PC-3 (cell line): ENCODE data around the gene KIR2DL1. TPM values are rescaled to one million over a fixed set of nuclear protein-coding genes. Genes with fewer than 3 reads are reported as not detected.
"Not testable (repeated sequence)": the region's sequence is repeated elsewhere in the genome, so short reads cannot be mapped to it uniquely, and the experiment has no call there.

Source experiments
- ATAC-seq: fragments of 200-7000 bp; cut with Tn5 transposase; 2 replicates; pipeline ENCODE4 v1.9.1; 2020; ENCODE audit warnings: mild to moderate bottlenecking, moderate library complexity
- BruUV-seq: library from RNA; stranded (reverse); fragments of 400-500 nt; replicated peaks from 2 replicates; lab custom pipeline; 2021; lab: Mats Ljungman, UMichigan
- CTCF ChIA-PET: fragments of 300-600 bp; sonication (Branson Sonifier 250); formaldehyde crosslinking; loops from one replicate; lab custom pipeline; 2022; ENCODE audit warnings: antibody characterized with exemption; lab: Charles Lee
- POLR2A ChIA-PET: fragments of 300-600 bp; sonication (Branson Sonifier 250); formaldehyde crosslinking; loops from one replicate; lab custom pipeline; 2022; ENCODE audit warnings: antibody characterized with exemption; ENCODE audit not compliant: unreplicated experiment; lab: Charles Lee
- DNase-seq: peaks from one replicate; pipeline ENCODE4 v3.0.0-alpha.2; 2015
- H2AFZ ChIP-seq: fragments of 300-600 bp; sonication (generic); 2 replicates; pipeline ENCODE4 v1.6.0; 2016; ENCODE audit warnings: antibody characterized with exemption, low read length
- H3F3A ChIP-seq: fragments of 300-600 bp; sonication (generic); one replicate; pipeline ENCODE4 v1.6.0; 2017; ENCODE audit warnings: antibody characterized with exemption, low read length, control low read depth, mild to moderate bottlenecking; ENCODE audit not compliant: unreplicated experiment
- H3K27ac ChIP-seq: fragments of 300-600 bp; sonication (generic); 2 replicates; pipeline ENCODE4 v1.5.1; 2016; ENCODE audit warnings: mild to moderate bottlenecking, low read length
- H3K27me3 ChIP-seq: fragments of 300-600 bp; sonication (generic); 2 replicates; pipeline ENCODE4 v1.6.1; 2016; ENCODE audit warnings: low read length, mixed read lengths
- H3K36me3 ChIP-seq: fragments of 300-600 bp; sonication (generic); 2 replicates; pipeline ENCODE4 v1.6.1; 2016; ENCODE audit warnings: low read depth, mixed run types, low read length, mixed read lengths
- H3K4me1 ChIP-seq: fragments of 300-600 bp; sonication (generic); 2 replicates; pipeline ENCODE4 v1.5.1; 2016; ENCODE audit warnings: low read length; ENCODE audit not compliant: insufficient read depth
- H3K4me2 ChIP-seq: fragments of 300-600 bp; sonication (generic); 2 replicates; pipeline ENCODE4 v1.6.0; 2016; ENCODE audit warnings: low read length
- H3K4me3 ChIP-seq: fragments of 300-600 bp; sonication (generic); 2 replicates; pipeline ENCODE4 v1.5.1; 2016; ENCODE audit warnings: mild to moderate bottlenecking, low read length, mixed read lengths
- H3K79me2 ChIP-seq: fragments of 300-600 bp; sonication (generic); 2 replicates; pipeline ENCODE4 v1.6.1; 2017; ENCODE audit warnings: low read length, mixed read lengths
- H3K9ac ChIP-seq: fragments of 300-600 bp; sonication (generic); 2 replicates; pipeline ENCODE4 v1.6.0; 2016; ENCODE audit warnings: mild to moderate bottlenecking, low read length
- H3K9me2 ChIP-seq: fragments of 300-600 bp; sonication (generic); replicated peaks from 2 replicates; pipeline ENCODE4 v1.6.1; 2016; ENCODE audit warnings: mixed run types, low read length, mixed read lengths
- H3K9me3 ChIP-seq: fragments of 300-600 bp; sonication (generic); 2 replicates; pipeline ENCODE4 v1.6.1; 2016; ENCODE audit warnings: low read length, mixed read lengths
- H4K20me1 ChIP-seq: fragments of 300-600 bp; sonication (generic); 2 replicates; pipeline ENCODE4 v1.6.1; 2016; ENCODE audit warnings: low read length, mixed read lengths
- EZH2 ChIP-seq: fragments of 300-600 bp; sonication (generic); IDR thresholded peaks from one replicate; pipeline ENCODE4 v1.6.1; 2017; ENCODE audit warnings: antibody characterized with exemption, mild to moderate bottlenecking, low read length; ENCODE audit not compliant: unreplicated experiment
- EZH2phosphoT487 ChIP-seq: fragments of 300-600 bp; sonication (generic); IDR thresholded peaks from 2 replicates; pipeline ENCODE4 v1.6.1; 2018; ENCODE audit warnings: mild to moderate bottlenecking, antibody characterized with exemption, low read length, borderline replicate concordance
- intact Hi-C: fragments of 100-400 bp; cut with micrococcal nuclease; formaldehyde crosslinking; loops from 2 replicates; pipeline ENCODE4 v1.9.0; 2023
- total RNA-seq: library from RNA; depleted of rRNA; stranded (reverse); fragments of >200 nt; gene quantifications from 2 replicates; pipeline ENCODE4 v1.2.3, GENCODE V29; 2014
- TF ChIP-seq, protein P1 (sequence below): fragments of 300-600 bp; sonication (generic); conservative IDR thresholded peaks from 2 replicates; pipeline ENCODE4 v1.5.1; 2017; ENCODE audit warnings: antibody characterized with exemption, low read depth, mild to moderate bottlenecking, low read length

Gene KIR2DL1
- total RNA-seq, 1 experiment from 2014 or later: not detected

GRCh38 chr19:54778896-54779295 is 9.3 kb downstream of the KIR2DL1 start:
- POLR2A ChIA-PET, H3K79me2 ChIP-seq, H3K9me3 ChIP-seq, H3K9ac ChIP-seq, CTCF ChIA-PET, DNase-seq, H3F3A ChIP-seq, intact Hi-C loops, BruUV-seq, H3K27ac ChIP-seq, H3K4me3 ChIP-seq, H3K36me3 ChIP-seq, H2AFZ ChIP-seq, H3K4me2 ChIP-seq, ATAC-seq, H3K4me1 ChIP-seq, H3K9me2 ChIP-seq, H4K20me1 ChIP-seq: not testable (repeated sequence)
- peaks cover 49% of the 10 kb centered on the region for H3K27me3 ChIP-seq

DNA sequence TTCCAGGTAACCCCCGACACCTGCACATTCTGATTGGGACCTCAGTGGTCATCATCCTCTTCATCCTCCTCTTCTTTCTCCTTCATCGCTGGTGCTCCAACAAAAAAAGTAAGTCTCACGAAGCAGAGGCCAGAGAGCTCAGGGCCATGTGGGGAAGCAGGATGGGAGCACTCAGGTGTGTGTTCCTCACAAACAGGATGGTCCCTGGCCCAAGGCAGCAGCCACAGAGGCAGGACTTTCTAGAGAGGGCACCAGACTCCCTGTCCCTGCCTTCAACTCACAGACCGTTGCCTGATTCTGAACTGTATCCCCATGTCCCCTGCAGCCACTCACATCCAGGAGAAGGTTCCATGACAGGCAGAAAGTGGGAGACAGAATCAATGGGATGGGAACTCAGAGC is 13.3 kb downstream of the KIR2DL1 start:
- H3F3A ChIP-seq, H3K4me1 ChIP-seq, H3K4me3 ChIP-seq, H3K9me3 ChIP-seq, H3K9ac ChIP-seq, H4K20me1 ChIP-seq, DNase-seq, ATAC-seq, H3K27ac ChIP-seq, intact Hi-C loops, BruUV-seq, H3K79me2 ChIP-seq, H3K36me3 ChIP-seq, CTCF ChIA-PET, H3K4me2 ChIP-seq, H3K9me2 ChIP-seq, POLR2A ChIA-PET, H2AFZ ChIP-seq: not testable (repeated sequence)
- H3K27me3 ChIP-seq: peaks cover 47% of the 10 kb centered on the region

- H3K4me1 ChIP-seq, CTCF ChIA-PET, BruUV-seq, H2AFZ ChIP-seq, H3K9me3 ChIP-seq, intact Hi-C loops, H3K79me2 ChIP-seq, ATAC-seq, H3K4me2 ChIP-seq, H3K9me2 ChIP-seq, DNase-seq, H3K4me3 ChIP-seq, H3K9ac ChIP-seq, POLR2A ChIA-PET, H3F3A ChIP-seq, H4K20me1 ChIP-seq, H3K36me3 ChIP-seq, H3K27ac ChIP-seq: not testable (repeated sequence)
- peaks cover 36% of the 10 kb centered on the region for H3K27me3 ChIP-seq
Observed at GRCh38 chr19:54786091-54786723, 16.6 kb downstream of the KIR2DL1 start.

- H3K9me2 ChIP-seq, DNase-seq, H3K36me3 ChIP-seq, H3K4me3 ChIP-seq, H4K20me1 ChIP-seq, intact Hi-C loops, H3K4me2 ChIP-seq, POLR2A ChIA-PET, H3F3A ChIP-seq, H3K79me2 ChIP-seq, ATAC-seq, BruUV-seq, H3K9ac ChIP-seq, H3K4me1 ChIP-seq, H2AFZ ChIP-seq, H3K9me3 ChIP-seq, H3K27ac ChIP-seq, CTCF ChIA-PET: not testable (repeated sequence)
- H3K27me3 ChIP-seq: peaks cover 26% of the 10 kb centered on the region
Observed at GRCh38 chr19:54788154-54788553, 18.6 kb downstream of the KIR2DL1 start.

DNA sequence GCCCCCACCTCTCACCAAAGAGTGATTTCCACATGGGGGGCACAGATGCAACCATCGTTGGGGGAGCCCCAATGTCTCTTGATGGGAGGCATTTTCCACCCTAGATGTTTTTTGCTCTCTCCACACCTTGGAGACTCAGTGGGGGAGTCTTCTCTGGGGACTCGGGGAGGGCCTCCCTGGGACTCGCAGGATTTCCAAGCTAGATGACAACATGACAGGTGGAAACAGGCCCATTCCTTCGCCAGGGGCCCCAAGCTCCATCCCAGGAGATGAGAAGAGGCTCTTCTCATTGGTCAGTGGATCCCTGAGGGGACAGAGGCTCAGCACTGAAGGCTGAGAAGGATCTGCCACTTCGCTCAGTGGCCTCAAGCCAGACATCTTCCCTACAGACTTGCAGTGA is 21.1 kb downstream of the KIR2DL1 start:
- POLR2A ChIA-PET: no interaction called here

More for the DNA sequence above, 21.1 kb downstream of the KIR2DL1 start:
- Histone ChIP-seq H3K4me1 (no peaks in the 10 kb centered on the region), H3K9me3 (no peaks in the 10 kb centered on the region), H3K36me3 (no peaks in the 10 kb centered on the region), H3K27ac (no peak overlapping the region), H3K9me2 (no peaks in the 10 kb centered on the region), H4K20me1 (no peaks in the 10 kb centered on the region), H3K9ac (no peak overlapping the region), H3F3A (no peaks in the 10 kb centered on the region), H2AFZ (no peak overlapping the region), H3K4me3 (no peak overlapping the region), H3K27me3 (peaks cover 15% of the 10 kb centered on the region), H3K4me2 (no peak overlapping the region), H3K79me2 (no peaks in the 10 kb centered on the region)
- no TSS peak for BruUV-seq
- ATAC-seq (no peak), DNase-seq (no peak)
- intact Hi-C loops: no loop called here
- TF ChIP-seq EZH2: no peak
- no peak for TF ChIP-seq EZH2phosphoT487
- TF ChIP-seq, protein P1, sequence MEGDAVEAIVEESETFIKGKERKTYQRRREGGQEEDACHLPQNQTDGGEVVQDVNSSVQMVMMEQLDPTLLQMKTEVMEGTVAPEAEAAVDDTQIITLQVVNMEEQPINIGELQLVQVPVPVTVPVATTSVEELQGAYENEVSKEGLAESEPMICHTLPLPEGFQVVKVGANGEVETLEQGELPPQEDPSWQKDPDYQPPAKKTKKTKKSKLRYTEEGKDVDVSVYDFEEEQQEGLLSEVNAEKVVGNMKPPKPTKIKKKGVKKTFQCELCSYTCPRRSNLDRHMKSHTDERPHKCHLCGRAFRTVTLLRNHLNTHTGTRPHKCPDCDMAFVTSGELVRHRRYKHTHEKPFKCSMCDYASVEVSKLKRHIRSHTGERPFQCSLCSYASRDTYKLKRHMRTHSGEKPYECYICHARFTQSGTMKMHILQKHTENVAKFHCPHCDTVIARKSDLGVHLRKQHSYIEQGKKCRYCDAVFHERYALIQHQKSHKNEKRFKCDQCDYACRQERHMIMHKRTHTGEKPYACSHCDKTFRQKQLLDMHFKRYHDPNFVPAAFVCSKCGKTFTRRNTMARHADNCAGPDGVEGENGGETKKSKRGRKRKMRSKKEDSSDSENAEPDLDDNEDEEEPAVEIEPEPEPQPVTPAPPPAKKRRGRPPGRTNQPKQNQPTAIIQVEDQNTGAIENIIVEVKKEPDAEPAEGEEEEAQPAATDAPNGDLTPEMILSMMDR: no peak
- CTCF ChIA-PET: no interaction called here
